HG02852 (cell line): ENCODE results near the gene ZBTB49.
"Not testable (repeated sequence)": the region's sequence is repeated elsewhere in the genome, so short reads cannot be mapped to it uniquely, and the experiment has no call there.

ENCODE experiments used
- ATAC-seq: cut with Tn5 transposase; IDR thresholded peaks from one replicate; pipeline ENCODE4 v1.9.1; 2021; ENCODE audit warnings: mild to moderate bottlenecking, moderate library complexity; ENCODE audit not compliant: unreplicated experiment

The ZBTB49 gene, protein sequence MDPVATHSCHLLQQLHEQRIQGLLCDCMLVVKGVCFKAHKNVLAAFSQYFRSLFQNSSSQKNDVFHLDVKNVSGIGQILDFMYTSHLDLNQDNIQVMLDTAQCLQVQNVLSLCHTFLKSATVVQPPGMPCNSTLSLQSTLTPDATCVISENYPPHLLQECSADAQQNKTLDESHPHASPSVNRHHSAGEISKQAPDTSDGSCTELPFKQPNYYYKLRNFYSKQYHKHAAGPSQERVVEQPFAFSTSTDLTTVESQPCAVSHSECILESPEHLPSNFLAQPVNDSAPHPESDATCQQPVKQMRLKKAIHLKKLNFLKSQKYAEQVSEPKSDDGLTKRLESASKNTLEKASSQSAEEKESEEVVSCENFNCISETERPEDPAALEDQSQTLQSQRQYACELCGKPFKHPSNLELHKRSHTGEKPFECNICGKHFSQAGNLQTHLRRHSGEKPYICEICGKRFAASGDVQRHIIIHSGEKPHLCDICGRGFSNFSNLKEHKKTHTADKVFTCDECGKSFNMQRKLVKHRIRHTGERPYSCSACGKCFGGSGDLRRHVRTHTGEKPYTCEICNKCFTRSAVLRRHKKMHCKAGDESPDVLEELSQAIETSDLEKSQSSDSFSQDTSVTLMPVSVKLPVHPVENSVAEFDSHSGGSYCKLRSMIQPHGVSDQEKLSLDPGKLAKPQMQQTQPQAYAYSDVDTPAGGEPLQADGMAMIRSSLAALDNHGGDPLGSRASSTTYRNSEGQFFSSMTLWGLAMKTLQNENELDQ

DNA sequence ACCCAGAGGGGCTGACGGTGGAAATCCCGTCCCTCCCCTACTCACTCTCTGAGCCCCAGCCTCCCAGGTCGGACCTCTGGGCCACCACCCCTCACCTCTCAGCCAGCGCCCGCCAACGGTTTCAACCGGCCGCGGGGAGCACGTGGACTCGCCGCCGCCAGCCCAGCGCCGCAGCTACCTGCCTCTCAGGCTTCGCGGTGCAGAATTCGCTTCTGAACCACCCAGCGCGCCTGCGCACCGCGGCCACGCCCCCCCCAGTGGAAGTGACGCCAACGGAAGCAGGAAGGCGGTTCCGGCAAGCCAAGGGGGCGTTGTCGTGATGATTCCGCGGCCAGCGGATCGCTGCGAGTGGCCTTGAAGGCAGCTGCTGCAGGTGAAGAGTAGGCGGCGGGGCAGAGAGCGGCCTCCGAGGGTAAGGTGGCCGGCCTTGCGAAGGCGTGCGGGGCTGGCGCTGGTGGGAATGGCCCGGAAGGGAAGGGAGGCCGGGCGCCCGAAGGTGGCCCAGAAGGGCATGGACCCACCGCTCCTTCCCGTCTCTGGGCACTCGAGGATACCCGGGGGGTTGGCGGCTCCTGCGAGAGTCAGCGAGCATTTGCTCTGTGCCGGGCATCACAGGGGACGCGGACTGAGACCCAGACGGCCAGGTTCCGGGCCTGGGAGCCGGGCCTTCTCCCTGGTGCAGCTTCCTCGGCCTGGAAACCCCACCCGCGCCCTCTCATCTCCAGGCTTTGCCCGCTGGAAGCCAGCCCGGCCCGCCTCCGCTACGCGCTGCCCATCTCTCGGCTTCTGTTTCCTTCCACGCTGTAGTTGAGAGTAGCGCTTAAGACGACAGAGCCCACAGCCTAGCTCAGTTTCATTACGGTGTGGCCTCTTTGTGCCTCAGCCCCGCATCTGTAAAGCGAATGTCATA, at the start of gene ZBTB49, which contains the start of gene LYAR:
TSS of gene ZBTB49 (plus strand) at position 311 of the 910 bp plus-strand sequence. CDS start 9,695 bp downstream, outside the sequence.
TSS of gene LYAR (minus strand) at position 214 of the 910 bp plus-strand sequence. CDS start 6,412 bp downstream, outside the sequence.
- peak; percentile 93 for ATAC-seq

DNA sequence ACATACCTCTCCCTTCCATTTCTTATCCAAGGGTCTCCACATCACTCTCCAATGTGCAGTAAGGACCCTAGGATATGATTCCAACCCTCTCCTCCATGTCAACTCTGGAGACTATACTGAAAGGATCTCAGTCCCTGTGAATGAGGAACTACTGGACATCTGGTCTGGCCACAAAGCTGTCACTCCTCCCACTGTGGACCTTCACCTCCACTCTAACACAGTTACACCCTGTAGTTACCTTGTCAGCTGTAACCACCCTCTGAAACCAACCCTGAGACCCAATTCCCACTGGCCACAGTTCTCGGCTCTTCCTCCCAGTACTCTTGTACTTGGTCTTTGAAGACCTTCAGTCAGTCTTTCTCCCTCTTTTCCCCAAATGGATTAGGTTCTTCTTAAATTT, 44.9 kb upstream of the ZBTB49 start:
- ATAC-seq, result no peak

DNA sequence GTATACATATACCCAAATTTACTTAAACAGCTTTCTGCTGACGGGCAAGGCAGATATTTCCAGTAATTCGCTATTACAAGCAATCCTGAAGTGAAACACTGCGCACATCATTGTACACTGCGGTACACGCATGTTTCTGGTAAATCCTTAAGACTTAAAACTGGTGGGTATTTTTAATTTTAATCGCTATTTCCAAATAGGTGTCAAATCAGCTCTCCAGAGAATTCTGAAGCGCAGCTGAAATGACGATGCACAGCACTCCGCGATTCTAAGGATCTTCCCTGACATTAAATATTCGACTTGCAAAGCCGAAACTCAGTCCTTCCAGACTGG, 42.4 kb upstream of the ZBTB49 start:
- peak; percentile 16 for ATAC-seq

DNA sequence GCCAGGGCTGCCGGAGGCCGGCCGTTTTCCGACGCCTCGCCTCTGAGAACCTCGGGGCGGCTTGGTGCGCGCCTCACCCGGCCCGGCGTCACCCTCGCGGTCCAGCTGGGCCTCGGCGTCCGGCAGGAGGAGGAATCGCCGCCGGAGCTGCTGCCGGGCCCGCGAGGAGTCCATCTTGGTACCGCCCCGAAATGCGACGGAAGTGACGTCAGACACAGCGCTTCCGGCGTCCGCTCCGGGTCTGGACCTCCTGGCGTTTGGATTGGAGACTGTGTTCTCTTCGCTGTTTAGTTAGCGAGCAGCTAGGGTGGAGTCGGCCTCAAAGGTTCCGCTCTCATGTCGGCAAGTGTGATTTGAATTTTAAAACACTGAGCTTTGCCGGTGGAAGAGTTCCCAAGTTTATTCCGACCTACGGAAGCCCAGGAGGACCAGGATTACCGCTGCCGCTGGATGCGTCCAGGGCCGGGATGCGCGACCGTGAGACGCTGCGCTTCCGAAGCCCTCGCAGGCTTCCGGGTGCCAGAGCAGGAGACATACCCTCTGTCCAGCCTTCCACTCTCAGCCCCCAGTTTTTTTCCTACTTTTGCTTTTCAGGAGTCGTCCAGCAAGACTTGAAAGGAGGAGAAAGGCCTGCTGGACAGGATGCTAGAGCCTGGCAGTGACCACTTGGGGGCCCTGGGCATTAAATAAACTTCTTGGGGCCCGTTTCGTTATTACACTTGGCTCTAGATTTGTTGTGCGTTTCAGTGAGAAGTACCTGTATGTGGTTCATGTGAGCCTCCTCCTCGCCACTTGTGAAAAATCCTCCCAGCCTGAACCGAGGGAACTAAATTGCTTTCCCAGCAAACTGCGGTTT, 41.8 kb upstream of the ZBTB49 start, which contains the start of gene TMEM128:
TSS of gene TMEM128 (minus strand) at position 195 of the 856 bp plus-strand sequence. CDS start at position 174, 21 bp downstream.
- peak; percentile 96 for ATAC-seq

DNA sequence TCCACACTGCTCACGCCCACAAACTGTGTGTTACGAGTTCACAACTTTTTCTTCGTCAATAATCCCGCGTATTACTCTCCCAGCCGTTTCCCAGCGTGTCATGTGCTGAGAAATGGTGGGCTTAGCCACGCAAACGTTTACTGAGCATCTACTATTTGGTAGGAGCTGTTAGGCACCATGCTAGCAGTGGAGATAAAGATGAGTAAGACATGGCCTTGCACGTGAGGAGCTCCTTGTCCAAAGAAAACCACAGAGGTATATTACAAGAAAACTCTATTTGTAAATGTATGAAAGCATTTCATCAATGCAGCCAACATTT, 41.2 kb upstream of the ZBTB49 start:
- ATAC-seq, result no peak

DNA sequence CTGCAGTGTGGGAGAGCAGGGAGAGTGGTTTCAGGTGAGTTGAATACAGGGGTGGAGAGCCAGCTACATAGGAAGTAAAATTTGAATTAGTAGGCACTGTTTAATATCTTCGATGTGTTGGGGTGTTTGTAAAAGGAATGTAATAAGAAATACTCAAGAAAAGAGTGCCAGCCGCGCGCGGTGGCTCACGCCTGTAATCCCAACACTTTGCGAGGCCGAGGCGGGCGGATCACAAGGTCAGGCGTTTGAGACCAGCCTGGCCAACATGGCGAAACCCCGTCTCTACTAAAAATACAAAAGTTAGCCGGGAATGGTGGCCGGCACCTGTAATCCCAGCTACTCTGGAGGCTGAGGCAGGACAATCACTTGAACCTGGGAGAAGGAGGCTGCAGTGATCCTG, 40.7 kb upstream of the ZBTB49 start:
- not testable (repeated sequence) for ATAC-seq

DNA sequence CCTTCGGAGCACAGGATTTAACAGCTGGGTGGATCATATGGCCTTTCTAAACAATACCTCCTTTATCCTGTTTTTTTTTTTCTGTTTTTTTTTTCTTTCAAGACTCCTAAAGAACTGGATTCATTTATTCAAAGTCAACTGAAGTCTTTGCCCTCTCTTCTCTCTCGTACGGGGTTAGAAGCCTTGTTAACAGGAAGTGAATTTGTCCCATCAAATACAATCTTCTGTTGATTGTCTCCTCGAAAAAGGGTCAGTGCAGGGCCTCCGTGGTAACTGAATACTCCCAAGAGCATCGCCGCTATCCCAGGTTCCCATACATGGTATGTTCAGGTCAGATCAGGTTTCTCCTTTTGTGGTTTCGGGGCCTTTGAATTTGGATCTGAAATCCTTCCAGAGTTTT, 40.2 kb upstream of the ZBTB49 start:
- ATAC-seq, result no peak

DNA sequence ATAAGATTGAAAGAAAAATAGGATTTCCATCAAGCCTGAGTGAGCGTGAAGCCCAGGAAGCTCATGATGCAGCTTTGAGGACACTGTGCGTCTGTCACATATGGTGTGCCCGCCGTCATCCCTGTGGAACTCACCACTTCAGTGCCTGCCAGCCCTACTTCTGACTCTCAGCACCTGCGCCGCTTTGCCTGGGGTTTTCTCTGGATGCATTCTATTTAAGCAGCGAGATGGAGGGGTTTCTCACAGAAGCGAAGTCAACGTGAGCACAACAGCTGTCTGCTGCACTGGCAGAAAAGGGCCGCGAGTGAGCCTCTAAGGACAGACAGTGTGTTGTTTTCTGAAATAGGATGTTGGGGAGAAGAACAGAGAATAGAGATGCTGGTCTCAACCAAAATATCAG, 35.9 kb upstream of the ZBTB49 start:
- no peak for ATAC-seq

DNA sequence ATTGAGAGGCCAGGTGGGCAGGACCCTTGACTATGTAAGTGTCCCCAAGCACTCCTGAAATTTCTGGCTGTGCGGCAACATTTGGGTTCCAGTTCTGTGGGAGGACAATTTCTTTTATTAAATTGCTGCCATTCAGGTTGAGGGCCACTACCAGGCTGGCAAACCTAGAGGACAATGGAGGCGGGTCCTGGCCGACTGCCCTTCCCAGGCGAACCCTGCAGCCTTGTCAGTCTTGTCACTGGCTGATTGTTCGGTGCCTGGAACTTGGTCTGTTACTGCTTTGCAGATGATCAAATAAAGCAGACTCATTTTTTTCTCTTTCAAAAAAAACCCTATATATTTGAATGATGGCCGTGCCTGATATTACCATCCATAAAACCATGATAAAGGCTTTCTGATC, 35.4 kb upstream of the ZBTB49 start:
- ATAC-seq, result no peak

DNA sequence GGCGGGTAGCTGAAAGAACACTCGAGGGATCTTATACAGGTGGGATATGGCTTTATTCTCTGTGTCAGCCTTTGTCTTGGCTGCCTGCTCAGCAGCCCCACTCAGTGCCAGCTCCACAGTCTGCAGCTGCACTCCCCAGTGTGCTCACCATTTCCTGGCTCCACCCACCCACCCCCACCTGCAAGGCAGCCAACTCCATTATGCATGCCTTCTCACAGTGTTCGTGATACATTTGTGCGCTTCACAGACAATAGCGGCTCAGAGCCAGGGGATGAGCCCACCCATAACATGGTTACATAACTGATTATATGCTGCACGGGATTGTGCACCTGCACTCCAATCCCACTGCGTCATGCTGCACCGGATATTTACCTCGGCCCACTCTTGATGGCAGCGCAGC, 33.3 kb upstream of the ZBTB49 start:
- no peak for ATAC-seq

DNA sequence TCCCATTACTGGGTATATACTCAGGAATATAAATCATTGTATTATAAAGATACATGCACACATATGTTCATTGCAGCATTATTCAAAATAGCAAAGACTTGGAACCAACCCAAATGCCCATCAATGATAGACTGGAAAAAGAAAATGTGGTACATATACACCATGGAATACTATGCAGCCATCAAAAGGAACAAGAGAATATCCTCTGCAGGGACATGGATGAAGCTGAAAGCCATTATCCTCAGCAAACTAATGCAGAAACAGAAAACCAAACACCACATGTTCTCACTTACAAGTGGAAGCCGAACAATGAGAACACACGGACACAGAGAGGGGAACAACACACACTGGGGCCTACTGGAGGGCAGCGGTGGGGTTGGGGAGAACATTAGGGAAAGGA, 32.3 kb upstream of the ZBTB49 start:
- ATAC-seq, result not testable (repeated sequence)

DNA sequence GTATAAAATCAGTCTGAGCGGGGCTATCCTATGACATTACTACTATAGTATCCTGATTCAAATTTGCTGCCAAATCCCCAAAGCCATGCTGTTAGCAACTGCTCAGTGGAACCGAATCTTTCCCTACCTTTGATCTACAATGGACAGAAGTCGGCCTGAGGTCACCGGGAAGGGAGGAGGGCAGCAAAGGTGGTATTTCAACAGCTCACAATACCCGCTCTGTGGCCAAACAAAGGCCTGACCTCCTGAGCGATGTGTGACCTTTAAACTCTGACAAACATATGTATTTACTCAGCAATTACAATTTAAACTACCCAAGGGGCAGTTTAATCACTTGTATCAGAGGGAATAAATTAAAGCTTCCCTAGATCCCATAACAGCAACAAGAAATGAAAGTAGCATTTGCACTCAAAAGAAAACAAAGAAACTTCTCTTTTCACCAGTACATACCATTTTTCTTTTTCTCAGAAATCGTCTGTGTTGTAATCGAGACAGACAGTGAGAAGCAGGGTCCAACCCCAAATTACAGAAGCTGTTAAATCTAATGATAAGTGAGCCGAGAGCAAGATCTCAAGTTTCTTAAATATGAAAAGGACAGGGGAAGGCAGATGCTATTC, 30.5 kb upstream of the ZBTB49 start:
- no peak for ATAC-seq

DNA sequence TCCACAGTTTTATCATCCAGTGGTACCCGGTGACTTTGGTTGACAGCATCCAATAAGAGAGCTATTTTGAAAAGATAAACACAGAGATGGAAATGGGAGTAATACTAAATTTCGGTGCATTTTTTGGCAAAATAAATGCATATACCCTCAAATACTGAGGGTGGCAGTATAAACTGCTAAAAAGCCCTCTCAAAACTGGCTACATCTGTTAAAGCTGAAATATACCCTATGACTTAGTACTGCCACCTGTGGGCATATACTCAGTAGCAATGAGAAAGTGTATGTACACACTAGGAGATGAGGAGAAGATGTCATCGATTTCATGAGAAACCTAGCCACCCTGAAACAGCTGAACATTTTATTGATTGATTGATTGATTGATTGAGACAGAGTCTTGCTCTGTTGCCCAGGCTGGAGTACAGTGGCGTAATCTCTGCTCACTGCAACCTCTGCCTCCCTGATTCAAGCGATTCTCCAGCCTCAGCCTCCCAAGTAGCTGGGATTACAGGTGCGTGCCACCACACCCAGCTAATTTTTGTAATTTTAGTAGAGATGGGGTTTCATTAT, 29.8 kb upstream of the ZBTB49 start:
- no peak for ATAC-seq

DNA sequence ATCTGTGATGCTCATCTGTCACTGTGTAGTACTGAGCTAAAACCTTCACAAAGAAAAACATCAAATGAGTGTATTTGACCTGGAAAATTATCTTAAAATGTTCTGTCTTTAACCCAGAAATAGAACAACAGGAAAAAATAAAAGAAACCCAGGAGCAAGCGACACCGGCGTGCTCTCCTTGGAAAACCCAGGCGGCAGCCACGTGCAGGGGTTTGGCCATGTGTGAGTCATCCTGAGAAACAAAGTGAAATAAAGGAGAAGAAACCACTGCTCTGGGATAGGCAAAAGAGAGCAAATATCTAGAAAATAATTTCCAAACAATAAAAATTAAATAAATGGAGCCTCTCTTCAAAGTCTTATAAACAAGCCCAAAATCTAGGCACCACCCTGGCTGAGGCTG, 22.1 kb upstream of the ZBTB49 start:
- no peak for ATAC-seq

DNA sequence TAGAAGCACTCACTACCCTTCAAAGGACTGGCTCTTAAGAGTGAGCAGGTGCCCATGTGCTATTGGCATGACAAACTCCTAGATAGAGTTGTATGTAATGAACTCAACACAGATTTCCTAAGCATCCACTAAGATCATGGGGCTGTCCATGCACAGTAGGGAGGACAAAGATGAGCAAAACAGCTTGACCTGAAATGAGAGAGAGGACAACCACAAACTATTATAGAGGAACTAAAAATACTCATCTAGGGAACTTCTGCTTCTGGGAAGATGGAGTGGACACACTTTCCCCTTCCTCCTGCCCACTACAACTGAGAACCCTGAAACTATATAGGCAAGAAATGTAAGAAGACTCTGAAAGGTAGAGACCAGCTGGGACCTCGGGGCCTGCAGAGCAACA, 21.3 kb upstream of the ZBTB49 start:
- ATAC-seq, result no peak

DNA sequence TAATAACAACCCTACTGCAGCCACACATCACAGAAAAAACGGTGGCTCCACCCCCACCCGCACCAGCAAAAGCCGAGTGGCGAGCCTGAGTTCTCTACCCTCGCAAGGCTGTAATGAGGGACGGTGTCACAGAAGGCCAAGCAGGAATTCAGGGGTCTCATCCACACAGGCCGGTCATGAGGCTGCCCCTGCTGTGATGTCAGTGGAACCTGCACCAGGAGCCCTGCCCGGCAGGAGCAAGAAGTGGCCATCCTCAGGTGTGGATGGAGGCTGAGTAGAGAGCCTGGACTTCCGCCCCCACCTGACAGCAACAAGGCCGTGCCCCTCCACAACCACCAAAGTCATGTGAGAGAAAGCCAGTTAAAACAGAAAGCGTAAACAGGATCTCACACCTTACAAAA, 20.7 kb upstream of the ZBTB49 start:
- ATAC-seq, result no peak

DNA sequence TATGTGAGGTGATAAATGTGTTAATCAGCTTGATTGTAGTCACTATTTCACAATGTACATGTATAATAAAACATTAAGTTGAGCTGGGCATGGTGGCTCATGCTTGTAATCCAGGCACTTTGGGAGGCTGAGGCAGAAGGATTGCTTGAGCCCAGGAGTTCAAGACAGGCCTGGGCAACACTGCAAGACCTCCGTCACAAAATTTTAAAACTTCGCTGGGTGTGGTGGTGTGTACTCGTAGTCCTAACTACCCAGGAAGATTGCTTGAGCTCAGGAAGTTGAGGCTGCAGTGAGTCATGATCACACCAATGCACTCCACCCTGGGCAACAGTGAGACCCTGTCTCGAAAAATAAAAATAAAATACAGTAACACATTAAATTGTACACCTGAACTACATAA, 20.2 kb upstream of the ZBTB49 start:
- no peak for ATAC-seq

DNA sequence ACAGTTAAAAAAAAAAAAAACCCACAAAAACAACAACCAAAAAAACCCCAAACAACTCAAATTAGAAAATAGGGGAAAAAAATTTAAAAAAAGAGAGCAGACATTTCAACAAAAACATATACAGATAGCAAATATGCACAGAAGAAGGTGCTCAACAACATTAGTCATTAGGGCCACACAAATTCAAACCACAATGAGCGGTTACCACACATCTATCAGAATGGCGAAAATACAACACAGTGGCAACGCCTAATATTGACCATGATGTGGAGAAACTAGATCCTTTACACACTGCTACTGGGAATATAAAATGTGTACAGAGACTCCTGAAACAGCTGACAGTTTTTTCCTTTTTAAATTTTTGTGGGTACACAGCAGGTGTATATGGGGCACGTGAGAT, 19.5 kb upstream of the ZBTB49 start:
- no peak for ATAC-seq

DNA sequence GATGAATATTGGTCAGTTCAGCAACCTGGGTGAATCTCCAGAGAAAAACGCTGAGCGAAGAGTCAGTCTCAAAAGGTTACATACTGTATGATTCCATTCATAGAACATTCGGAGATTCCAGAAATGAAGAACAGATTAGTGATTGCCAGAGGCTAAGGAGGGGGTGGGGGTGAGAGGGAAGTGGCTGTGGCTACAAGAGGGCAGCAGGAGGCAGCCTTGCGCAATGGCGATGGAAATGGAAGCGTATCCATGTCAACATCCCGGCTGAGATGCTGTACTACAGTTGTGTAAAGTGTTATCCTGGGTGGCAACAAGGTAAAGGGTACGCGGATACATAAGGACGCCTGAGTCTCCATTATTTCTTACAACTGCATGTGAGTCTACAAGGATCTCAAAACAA, 18.1 kb upstream of the ZBTB49 start:
- ATAC-seq, result no peak

DNA sequence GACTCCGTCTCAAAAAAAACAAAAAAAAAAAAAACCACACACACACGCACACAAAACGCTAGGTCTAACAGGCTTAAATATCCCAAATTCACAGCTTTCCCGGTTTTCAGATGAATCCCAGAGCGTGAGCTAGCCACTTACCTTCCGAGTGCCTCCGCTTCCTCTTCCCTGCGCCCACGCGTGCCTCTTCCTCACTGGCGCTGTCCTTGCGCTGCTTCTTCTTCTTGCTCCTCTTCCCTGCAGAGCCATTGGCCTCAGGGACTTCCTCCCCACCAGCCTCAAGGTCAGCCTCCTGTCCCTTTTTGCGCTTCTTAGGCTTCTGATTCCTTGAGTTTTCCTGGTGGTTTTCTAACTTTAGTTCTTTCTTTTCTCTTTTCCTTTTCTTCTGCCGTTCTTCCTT, 15.8 kb upstream of the ZBTB49 start:
- ATAC-seq, result no peak
